GM12891 (cell line): ENCODE measurements around the gene LRP1.

Experiments
- POLR2A ChIP-seq: IDR thresholded peaks from 2 replicates; pipeline ENCODE4 v1.6.1; 2011; ENCODE audit warnings: low read depth, low read length, control low read depth
- POLR2AphosphoS5 ChIP-seq: IDR thresholded peaks from 2 replicates; pipeline ENCODE4 v1.6.1; 2011; ENCODE audit warnings: low read depth, low read length, control low read depth
- POU2F2 ChIP-seq: IDR thresholded peaks from 2 replicates; pipeline ENCODE4 v1.6.1; 2011; ENCODE audit warnings: low read depth, mild to moderate bottlenecking, control low read depth, low read length, moderate library complexity
- TAF1 ChIP-seq: IDR thresholded peaks from 2 replicates; pipeline ENCODE4 v1.6.1; 2011; ENCODE audit warnings: low read depth, low read length, control low read depth

DNA sequence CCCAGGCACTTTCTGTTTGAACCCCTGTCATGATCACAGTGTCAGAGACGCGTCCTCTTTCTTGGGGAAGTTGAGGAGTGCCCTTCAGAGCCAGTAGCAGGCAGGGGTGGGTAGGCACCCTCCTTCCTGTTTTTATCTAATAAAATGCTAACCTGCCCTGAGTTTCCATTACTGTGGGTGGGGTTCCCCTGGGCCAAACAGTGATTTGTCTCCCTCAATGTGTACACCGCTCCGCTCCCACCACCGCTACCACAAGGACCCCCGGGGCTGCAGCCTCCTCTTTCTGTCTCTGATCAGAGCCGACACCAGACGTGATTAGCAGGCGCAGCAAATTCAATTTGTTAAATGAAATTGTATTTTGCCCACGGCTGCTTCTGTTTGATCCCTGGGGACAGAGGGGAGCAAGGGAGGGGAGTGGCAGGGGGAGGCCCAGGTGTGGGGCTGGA lies 106.3 kb downstream of the LRP1 start:
- TF ChIP-seq POLR2A: no peak
- no peak for TF ChIP-seq POLR2AphosphoS5
- TF ChIP-seq POU2F2: no peak
- no peak for TF ChIP-seq TAF1
